CD4-positive, alpha-beta T cell treated with Interleukin-21 for 1 hour (primary cell): ENCODE measurements around the gene IL1RAP.

Experiments
- DNase-seq: peaks from one replicate; pipeline ENCODE4 v3.0.0-alpha.2; 2020

Gene IL1RAP

DNA sequence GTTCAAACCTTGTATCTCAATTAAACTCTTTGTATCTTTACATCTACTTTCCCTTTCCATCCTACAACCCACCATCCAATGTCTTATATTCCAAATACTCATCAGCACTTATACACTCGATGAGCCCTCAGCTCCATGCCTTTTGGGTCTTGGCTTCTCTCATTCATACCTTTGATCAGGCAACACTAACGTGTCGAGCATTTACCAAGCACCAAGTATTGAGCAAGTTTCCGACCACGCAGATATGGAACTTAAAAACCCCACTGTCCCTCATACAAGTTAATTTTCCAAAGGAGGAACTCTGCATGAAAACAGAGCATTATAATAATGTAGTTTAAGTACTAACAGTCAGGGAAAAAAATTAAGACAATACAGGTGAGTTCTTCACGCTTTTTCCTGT, 102.8 kb downstream of the IL1RAP start:
- DNase-seq, result no peak

DNA sequence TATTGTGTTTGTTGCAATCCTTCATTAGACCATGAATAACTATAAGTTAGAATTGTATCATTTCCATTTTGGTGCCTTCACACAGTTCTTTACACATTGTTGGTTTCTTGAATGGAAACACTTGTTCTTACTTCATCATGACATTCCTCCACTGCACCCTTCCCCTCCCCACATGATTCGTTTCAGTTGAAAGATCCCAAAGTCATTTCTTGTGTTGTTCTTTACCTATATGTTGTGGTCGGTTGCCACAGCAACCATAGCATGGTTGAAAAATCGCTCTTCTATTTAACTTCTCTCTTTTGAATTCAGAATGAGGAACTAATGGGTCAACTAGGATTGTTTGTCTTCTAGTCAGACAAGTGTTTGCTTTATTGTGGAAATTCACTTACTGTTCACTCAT, 103.3 kb downstream of the IL1RAP start:
- peak; percentile 42 for DNase-seq

DNA sequence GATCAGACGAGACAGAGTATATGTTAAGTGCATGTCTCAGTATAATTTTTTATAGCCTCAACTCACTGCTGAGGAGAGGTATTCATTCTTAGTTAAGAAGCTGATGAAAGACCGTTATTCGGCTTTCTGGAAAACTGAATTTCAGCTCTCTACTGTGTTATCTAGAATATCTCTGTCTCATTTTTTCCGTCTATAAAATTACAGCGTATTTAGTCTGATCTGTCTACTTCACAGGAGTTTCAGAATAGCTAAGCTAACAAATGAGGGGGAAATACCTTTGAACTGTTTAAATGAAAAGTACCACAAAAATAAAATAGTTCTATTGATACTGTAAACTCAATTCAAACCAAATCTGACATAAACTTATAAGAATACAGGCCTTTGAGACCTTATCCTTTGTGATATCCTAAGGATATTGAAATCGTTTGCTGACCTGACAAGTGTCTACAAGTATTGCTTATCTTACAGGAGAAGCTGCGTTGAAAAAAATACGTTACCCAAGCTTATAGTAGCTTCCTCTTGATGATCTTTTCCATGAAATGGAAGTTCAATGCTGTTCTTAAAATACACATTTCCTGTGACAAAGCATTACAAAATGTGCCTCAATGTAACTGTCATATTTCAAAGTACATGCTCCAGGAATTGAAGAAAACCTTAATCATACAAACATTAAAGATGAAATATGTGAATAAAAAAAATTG, 104.6 kb downstream of the IL1RAP start:
- no peak for DNase-seq

DNA sequence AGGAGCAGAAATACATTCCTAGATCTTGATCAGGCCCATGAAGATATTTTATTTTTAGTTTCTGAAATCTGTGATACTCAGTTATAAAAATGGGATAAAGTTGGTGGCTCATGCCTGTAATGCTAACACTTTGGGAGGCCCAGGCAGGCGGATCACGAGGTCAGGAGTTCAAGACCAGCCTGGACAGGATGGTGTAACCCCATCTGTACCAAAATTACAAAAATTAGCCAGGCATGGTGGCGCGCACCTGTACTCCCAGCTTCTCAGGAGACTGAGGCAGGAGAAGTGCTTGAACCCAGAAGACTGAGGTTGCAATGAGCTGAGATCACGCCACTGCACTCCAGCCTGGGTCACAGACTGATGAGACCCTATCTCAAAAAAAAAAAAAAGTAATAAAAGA, 105.5 kb downstream of the IL1RAP start:
- no peak for DNase-seq

DNA sequence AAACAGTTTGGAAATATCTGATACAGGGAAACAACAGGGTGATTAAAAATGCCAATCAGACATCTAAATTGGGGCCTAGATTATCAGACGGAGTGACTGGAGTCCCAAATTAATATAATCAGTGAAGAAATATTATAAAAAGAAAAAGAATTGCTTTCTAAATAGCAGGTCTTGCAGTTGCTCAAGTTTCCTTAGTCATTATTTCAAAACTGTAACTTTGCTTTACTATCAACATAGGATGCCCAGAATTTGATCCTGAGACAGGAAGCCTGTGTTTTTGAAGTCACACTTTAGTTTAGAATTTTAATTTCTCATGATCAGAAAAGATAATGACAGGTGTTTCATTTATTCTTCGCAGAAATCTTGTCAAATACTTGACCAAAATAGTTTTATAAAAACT, 105.9 kb downstream of the IL1RAP start:
- DNase-seq, result no peak

DNA sequence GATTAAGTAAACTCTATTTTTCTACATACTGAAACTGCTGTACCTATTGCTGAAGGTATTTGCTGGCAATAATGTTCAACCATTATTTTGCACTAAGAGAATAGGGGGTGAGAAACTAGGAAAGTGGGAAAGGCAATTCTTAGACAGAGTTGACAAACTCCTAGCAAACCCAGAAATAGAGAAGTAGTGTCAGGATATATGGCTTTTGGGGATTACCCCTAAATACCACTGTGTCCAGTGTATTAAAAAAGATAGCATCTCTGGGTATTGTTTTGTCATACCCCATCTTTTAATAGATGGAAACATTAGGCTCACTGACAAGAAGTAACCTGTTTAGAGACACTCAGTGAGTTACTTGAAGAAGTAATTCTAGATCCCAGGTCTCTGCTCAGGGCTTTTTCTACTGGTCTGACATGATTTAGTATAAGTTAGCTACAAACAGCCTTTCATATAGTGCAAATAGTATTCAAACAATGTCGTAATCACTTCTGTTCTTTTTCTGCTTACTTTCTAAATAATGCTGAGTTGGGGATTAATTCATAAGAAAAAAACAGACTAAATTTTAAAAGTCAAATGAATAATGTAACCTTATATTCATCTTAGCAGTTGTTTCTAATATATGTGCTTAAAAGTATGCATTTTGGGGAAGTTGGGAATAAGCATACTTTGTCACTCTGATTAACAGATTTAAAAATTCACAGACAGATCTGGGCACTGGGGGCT, 107.2 kb downstream of the IL1RAP start:
- DNase-seq, result no peak

DNA sequence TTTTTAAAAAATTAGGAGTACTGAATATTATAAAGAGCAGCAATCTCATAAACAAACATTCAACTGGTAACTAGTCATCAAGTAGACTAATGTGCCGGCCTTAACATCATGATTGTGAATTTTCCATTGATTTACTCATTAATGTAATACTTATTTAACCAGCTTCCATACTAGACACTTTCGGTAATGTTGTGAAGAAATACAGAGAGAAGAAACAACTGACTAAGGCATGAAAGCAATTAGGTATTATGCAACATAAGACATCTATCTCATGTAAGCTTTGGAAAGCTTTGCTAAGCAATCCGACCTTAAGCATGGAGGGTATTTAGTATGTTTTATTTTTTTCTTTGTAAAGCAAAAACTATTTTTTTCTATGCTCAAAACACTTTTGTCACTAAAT, 108.0 kb downstream of the IL1RAP start:
- no peak for DNase-seq

DNA sequence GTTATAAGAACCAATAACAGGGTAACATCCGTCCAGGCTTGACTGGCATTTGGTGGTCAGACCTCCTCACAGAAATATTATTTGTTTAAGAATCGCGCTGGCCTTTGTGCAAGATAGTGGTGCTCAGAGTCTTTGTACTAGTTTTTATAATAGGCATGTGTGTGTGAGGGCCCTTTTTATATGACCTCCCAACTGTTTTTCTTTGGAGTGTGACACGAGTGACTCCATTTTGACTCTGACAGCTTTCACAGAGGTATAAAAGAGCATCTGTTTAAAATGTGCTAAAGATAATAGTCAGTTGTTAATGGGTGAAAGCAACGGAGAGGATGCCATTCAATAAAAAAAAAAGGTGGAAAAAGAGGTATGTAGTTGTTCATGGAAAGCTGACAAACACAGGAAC, 110.4 kb downstream of the IL1RAP start:
- no peak for DNase-seq

DNA sequence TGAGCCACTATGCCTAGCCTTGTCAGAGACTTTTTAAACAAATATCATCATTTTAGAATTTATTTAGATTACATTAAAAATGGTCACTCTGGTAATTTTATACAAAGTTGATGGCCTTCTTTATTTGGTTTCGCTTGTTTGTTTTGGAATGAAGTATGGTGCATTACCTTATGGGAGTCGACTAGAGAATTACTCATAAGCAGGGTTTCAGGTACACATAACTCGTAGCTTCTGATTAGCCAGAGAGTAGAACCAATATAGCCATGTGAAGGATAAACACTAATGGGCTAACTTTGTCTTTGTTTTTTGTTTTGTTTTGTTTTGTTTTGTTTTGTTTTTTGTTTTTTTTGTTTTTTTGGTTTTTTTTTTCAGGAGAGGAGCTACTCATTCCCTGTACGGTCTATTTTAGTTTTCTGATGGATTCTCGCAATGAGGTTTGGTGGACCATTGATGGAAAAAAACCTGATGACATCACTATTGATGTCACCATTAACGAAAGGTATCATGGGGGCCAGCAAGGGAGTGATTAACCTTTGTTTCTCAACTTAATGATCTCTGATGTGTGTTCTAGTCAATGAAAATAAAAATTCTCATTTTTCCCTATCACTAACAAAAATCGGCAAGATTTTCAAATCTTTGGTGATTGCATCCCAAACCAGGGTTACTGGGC, 113.2 kb downstream of the IL1RAP start:
- no peak for DNase-seq

DNA sequence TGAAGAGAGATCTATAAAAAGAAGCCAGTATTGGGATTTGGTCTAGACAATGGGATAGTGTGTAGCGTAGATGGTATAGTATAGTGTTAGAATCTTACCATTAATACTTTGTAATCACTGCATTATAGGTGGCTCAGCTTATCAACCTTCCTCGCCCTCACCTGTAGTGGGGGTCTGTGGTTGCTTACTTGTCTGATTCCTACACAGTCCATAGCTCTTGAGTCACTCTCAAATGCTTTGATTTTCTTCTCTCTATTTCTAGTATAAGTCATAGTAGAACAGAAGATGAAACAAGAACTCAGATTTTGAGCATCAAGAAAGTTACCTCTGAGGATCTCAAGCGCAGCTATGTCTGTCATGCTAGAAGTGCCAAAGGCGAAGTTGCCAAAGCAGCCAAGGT, 115.2 kb downstream of the IL1RAP start:
- no peak for DNase-seq

DNA sequence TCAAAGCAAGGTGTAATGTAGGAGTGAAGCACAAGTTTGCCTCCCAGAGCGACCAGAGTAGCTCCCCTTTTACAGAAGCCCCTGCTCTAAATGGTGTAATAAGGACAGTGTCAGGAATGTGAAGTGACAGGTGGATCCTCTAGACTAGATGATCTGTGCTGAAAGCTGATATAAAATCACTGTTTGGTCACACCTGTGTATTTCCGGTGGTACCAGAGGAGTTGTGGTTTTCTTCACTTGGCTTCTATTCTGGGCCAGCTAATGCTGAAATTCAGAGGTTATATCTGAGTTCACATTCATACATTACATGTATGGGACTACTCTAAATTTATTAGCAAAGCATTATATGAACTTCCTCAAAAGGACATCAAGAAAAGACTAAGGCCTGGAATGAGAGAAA, 117.4 kb downstream of the IL1RAP start:
- DNase-seq, result no peak

DNA sequence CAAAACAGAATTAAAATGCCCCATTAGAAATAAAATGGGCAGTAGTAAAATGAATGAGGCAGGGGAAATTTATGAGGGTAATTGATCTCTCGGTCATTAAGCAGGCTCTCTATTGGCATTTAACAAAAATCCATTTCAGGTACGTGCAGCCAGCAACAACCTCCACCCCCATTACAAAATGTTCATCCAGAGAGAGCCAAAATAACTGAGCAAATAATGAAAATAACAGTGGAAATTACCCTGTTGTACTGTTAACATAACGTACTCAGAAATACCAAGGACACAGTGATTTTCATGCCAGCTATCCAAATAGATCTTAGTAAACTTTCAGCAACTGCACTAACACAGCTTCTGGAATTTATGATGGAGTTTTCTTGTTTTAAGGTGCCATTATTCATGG, 127.7 kb downstream of the IL1RAP start:
- DNase-seq, result no peak

DNA sequence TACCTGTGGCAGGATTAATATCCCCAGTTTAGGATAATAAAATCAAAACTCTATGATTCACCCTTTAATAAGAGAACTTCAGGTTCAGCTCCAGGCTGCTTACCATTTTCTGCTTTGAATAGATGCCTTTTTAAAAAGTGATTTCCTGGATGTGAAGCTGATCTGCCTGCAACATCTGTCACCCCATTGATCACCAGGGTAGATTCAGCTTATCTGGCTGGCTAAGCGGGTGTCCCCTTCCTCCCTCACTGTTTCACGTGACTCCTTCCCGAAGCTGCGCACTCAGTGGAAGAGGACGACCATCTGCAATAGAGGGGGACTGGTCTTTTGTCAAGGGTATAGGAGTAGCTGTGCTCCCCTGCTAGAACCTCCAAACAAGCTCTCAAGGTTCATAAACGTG, 128.1 kb downstream of the IL1RAP start:
- no peak for DNase-seq

DNA sequence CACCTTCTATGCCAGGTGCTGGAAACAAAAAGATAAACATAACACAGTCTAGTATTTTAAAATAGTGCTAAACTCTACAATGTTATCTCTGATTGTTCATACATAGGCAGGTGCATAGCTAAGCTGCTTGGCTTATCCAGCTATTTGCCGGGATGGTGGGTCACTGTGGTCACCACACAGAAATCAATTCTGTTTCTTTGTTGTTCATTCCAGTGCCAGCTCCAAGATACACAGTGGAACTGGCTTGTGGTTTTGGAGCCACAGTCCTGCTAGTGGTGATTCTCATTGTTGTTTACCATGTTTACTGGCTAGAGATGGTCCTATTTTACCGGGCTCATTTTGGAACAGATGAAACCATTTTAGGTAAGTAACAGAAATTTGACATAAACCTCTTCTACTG, 130.2 kb downstream of the IL1RAP start:
- DNase-seq, result no peak

DNA sequence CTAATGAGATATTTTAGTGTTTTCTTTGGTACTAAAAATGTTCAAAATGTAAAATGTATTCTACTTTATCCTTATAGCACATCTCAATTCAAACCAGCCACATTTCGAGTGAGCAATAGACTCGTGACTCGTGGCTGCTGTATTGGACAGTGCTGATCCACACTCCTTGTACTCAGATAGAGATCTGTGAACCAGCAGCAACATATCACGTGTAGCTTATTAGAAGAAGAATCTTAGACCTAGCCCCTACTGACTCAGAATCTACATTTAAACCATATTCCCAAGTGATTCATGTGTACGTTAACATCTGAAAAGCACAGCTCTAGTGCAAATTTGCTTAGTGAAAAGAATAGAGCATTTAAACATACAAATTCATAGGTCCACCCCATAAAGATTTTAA, 130.9 kb downstream of the IL1RAP start:
- no peak for DNase-seq

DNA sequence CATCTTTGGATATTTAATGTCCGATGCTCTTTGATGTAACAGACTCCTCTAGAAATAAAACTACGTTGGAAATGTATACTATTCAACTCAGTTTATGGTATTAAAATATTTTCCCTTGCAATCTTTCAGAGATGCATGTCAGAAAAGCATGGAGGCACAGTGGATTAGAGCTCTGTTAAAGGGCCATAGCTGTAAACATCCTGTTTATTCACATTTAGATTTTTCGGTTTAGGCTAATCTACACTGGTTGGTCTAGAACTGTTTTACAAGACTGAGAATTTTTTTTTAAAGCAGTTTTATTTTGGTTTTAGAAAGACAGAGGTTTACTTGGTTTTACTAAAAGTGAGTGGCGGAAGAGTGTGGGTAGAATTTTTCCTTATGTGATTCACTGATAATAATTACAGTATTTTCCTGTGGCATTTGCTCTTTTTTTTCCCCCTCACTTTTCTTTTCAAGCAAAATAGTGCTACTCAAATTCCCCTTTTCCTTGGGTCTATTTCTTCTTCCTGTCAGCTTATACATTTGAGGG, 132.1 kb downstream of the IL1RAP start:
- no peak for DNase-seq

DNA sequence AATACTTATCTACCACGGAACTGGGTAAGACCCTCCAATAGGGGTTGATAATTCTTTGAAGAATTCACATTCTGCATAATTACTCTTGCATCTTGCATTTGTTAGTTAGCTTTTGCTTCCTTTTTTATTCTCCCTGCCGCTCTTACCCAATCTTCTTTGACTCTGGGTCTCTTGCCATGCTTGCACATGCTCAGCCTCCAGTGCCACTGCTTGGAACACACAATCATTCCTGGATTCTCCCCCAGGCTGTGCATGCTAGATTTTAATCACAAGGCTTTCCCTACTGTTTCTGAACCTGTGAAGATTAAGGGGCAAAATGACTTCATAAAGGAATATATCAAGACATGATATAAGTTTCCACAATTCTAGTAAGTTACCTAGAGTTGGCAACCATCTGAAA, 133.1 kb downstream of the IL1RAP start:
- DNase-seq, result no peak

DNA sequence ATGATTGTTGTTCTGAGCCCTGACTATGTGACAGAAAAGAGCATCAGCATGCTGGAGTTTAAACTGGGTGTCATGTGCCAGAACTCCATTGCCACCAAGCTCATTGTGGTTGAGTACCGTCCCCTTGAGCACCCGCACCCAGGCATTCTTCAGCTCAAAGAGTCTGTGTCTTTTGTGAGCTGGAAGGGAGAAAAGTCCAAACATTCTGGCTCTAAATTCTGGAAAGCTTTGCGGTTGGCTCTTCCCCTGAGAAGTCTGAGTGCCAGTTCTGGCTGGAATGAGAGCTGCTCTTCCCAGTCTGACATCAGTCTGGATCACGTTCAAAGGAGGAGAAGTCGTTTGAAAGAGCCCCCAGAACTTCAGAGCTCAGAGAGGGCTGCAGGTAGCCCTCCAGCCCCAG, 142.0 kb downstream of the IL1RAP start:
- no peak for DNase-seq

DNA sequence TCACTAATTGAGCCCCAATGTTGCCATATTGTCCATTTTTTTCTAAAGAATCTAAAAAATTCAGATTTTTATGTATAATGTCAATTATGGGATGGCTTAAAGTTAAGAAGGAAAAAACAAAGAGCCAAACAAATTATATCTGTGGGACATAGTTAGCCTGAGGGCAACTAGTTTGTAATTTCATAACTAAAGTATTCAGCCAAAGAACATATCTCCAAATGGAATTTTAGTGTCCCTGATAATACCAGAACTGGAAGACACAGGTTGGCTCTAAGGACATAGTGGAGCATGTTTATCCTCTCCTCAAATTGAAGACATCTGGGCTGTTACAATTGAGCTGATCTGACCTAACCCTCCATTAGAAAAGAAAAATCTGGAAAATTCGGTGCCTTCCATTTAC, 144.2 kb downstream of the IL1RAP start:
- no peak for DNase-seq

DNA sequence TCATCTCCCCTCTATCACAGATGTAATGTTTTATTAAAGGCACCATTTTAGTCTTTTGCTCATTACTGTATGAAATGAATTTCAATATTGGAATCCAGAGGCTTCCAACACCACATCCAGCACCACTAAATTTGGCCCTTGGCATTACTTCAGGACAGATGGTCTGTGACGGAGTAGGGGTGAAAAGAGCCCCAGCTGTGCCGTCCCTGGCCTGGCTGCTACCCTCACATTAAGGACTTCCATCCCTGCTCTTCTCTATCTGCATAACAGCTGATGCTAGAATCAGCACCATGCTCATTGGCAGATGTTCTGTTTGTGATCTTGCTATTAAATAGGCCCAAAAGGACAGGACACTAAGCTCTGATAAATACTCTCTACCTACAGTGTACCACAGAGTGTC, 152.9 kb downstream of the IL1RAP start:
- no peak for DNase-seq

DNA sequence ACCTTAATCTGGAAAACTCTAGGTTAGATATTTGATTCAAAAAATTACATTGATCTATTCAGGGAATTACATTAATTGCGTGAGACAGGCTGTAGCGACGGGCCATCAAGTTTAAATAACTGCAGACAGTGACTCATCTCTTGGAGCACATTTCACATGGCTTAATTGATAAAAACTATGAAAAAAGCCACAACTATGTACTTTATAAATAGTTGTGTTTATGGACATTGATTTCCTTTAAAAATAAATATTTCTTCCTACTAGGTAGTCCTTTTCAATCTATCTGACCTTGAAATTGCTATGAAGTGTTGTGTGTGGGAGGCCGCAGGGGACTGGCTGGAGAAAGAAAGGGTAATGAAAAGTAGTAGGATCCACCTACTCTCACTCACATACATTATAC, 157.8 kb downstream of the IL1RAP start:
- DNase-seq, result no peak

DNA sequence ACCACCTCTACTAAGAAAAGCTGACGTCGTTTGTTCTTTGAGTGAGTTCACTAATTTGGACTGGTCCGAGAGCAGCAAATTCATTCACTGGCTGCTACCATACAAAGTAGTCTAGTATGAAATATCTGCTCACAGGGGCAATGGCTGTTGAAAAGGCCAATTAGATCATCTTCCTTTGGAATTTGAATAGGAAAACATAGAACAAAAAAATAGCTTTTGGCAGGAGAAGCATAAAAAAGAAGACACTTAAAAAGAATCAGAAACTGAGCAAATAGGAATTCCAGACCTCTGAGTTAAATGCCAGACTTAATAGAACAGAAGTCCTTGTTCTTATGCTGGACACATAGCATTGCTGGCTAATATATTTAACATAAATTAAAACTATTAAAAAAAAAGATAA, 159.3 kb downstream of the IL1RAP start:
- no peak for DNase-seq

DNA sequence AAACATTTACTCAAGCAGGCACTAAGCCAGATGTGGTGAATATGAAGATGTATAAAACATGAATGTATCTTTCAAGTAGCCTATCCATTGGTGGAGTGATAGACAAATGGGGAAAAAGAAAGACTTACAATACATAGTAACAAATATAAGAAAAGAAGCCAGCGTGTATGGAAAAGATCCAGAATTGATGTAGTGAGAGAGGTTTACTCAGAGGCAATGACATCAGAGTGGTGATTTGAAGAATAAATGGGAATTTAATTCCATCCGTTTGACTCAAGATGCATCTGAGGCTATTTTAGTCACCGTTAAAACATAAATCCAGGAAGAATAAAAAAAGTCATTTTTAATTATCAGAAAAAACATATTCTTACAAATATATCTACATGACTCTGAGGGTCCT, 162.6 kb downstream of the IL1RAP start:
- DNase-seq, result no peak

DNA sequence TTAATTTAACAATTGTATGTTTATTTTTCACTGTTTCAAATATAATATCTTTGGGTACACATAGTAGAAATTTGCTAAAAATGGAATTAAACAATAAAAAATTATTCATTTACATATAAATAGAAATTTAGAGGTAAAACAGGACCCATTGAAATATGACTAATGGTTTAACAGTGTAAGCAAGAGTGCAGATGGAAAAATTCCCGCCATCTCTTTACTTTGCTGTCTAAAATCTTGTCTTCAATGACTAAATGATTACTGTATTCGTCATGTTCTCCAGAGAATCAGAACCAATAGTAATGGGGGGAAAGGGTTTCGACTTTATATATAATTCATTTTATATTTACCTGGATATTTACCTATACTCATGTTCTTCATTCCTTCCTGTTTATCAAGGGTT, 163.1 kb downstream of the IL1RAP start:
- DNase-seq, result no peak
